HEK293 (cell line): ENCODE data around the gene CSDE1.

Experiments used
- CTCF ChIA-PET: fragments of 350-600 bp; formaldehyde crosslinking; extraction: SDS; loops from one replicate; lab custom pipeline; 2021; ENCODE audit warnings: antibody characterized with exemption; lab: Yijun Ruan, JAX
- POLR2A ChIA-PET: fragments of 300-600 bp; formaldehyde crosslinking; extraction: SDS; loops from one replicate; lab custom pipeline; 2020; ENCODE audit warnings: antibody characterized with exemption, inconsistent platforms; lab: Yijun Ruan, JAX
- H3K27ac ChIP-seq: fragments of 200-500 bp; sonication (Bioruptor generic); 2 replicates; pipeline ENCODE4 v1.5.1; 2014; ENCODE audit warnings: low read depth, low read length, control low read depth, inconsistent platforms; ENCODE audit errors: extremely low read depth
- H3K36me3 ChIP-seq, 2 experiments: fragments of 200-500 bp in 1 of 2; sonication (Bioruptor generic) in 1 of 2; 1 replicate in 1 of 2; 2 replicates in 1 of 2; pipeline ENCODE4 v1.5.1; 2014 to 2017; ENCODE audit warnings: inconsistent platforms in 2 of 2, low read length in 2 of 2; ENCODE audit not compliant: control insufficient read depth in 2 of 2, insufficient read depth in 1 of 2
- H3K4me1 ChIP-seq: fragments of 200-500 bp; sonication (Bioruptor generic); 2 replicates; pipeline ENCODE4 v1.5.1; 2014; ENCODE audit warnings: mild to moderate bottlenecking, low read length, inconsistent platforms; ENCODE audit not compliant: control insufficient read depth, insufficient read depth
- H3K4me3 ChIP-seq: 2 replicates; pipeline ENCODE4 v1.5.1; 2011; ENCODE audit warnings: low read depth, mild to moderate bottlenecking, control low read depth, low read length, moderate library complexity
- H3K9me3 ChIP-seq: fragments of 200-500 bp; sonication (Bioruptor generic); 2 replicates; pipeline ENCODE4 v1.5.1; 2014; ENCODE audit warnings: low read depth, low read length, inconsistent platforms; ENCODE audit not compliant: control insufficient read depth, insufficient read depth
- ELK4 ChIP-seq: IDR thresholded peaks from 2 replicates; pipeline ENCODE4 v1.6.1; 2011; ENCODE audit warnings: mild to moderate bottlenecking, low read depth, low read length, borderline replicate concordance
- GLI2 ChIP-seq: fragments of 450-650 bp; formaldehyde crosslinking; IDR thresholded peaks from 2 replicates; pipeline ENCODE4; 2017; ENCODE audit warnings: missing biosample characterization, missing genetic modification characterization, low read depth, borderline replicate concordance
- GLIS1 ChIP-seq: fragments of 450-650 bp; formaldehyde crosslinking; IDR thresholded peaks from 2 replicates; pipeline ENCODE4 v1.5.1; 2016; ENCODE audit warnings: missing biosample characterization, missing genetic modification characterization
- KLF10 ChIP-seq: fragments of 450-650 bp; IDR thresholded peaks from 2 replicates; pipeline ENCODE4 v1.5.1; 2018; ENCODE audit warnings: missing biosample characterization, mild to moderate bottlenecking, missing genetic modification characterization
- KLF7 ChIP-seq: fragments of 450-650 bp; formaldehyde crosslinking; IDR thresholded peaks from 2 replicates; pipeline ENCODE4 v1.5.1; 2016; ENCODE audit warnings: missing biosample characterization, missing genetic modification characterization, borderline replicate concordance
- REPIN1 ChIP-seq: fragments of 450-650 bp; formaldehyde crosslinking; IDR thresholded peaks from 2 replicates; pipeline ENCODE4 v1.5.1; 2017; ENCODE audit warnings: missing biosample characterization, missing genetic modification characterization, low read depth
- REST ChIP-seq: fragments of 450-650 bp; formaldehyde crosslinking; IDR thresholded peaks from 2 replicates; pipeline ENCODE4 v1.5.1; 2016; ENCODE audit warnings: missing biosample characterization, missing genetic modification characterization
- SP3 ChIP-seq: fragments of 450-650 bp; formaldehyde crosslinking; IDR thresholded peaks from 2 replicates; pipeline ENCODE4 v1.5.1; 2016; ENCODE audit warnings: missing biosample characterization, missing genetic modification characterization
- ZBTB21 ChIP-seq: fragments of 450-650 bp; formaldehyde crosslinking; IDR thresholded peaks from 2 replicates; pipeline ENCODE4 v1.5.1; 2017; ENCODE audit warnings: missing biosample characterization, missing genetic modification characterization
- ZFP3 ChIP-seq: fragments of 450-650 bp; formaldehyde crosslinking; IDR thresholded peaks from 2 replicates; pipeline ENCODE4 v1.5.1; 2016; ENCODE audit warnings: low read depth, missing biosample characterization, missing genetic modification characterization
- ZFP37 ChIP-seq: fragments of 450-650 bp; formaldehyde crosslinking; IDR thresholded peaks from 2 replicates; pipeline ENCODE4 v1.5.1; 2016; ENCODE audit warnings: missing biosample characterization, missing genetic modification characterization
- ZNF157 ChIP-seq: fragments of 450-650 bp; formaldehyde crosslinking; IDR thresholded peaks from 2 replicates; pipeline ENCODE4 v1.5.1; 2016; ENCODE audit warnings: missing biosample characterization, missing genetic modification characterization
- ZNF184 ChIP-seq: fragments of 450-650 bp; IDR thresholded peaks from 2 replicates; pipeline ENCODE4 v1.5.1; 2018; ENCODE audit warnings: missing biosample characterization, mild to moderate bottlenecking, missing genetic modification characterization
- ZNF239 ChIP-seq: fragments of 450-650 bp; formaldehyde crosslinking; IDR thresholded peaks from 2 replicates; pipeline ENCODE4 v1.5.1; 2016; ENCODE audit warnings: missing biosample characterization, missing genetic modification characterization
- ZNF354C ChIP-seq: fragments of 450-650 bp; formaldehyde crosslinking; IDR thresholded peaks from 2 replicates; pipeline ENCODE4 v1.5.1; 2016; ENCODE audit warnings: missing biosample characterization, missing genetic modification characterization, low read depth, borderline replicate concordance
- ZNF48 ChIP-seq: fragments of 450-650 bp; formaldehyde crosslinking; IDR thresholded peaks from 2 replicates; pipeline ENCODE4 v1.5.1; 2016; ENCODE audit warnings: missing biosample characterization, missing genetic modification characterization
- ZNF501 ChIP-seq: fragments of 450-650 bp; formaldehyde crosslinking; IDR thresholded peaks from 2 replicates; pipeline ENCODE4 v1.5.1; 2016; ENCODE audit warnings: missing biosample characterization, missing genetic modification characterization
- ZNF521 ChIP-seq: fragments of 450-650 bp; formaldehyde crosslinking; IDR thresholded peaks from 2 replicates; pipeline ENCODE4 v1.5.1; 2017; ENCODE audit warnings: missing biosample characterization, mild to moderate bottlenecking, missing genetic modification characterization
- ZNF529 ChIP-seq: fragments of 450-650 bp; formaldehyde crosslinking; IDR thresholded peaks from 2 replicates; pipeline ENCODE4 v1.5.1; 2017; ENCODE audit warnings: missing genetic modification characterization, missing biosample characterization; ENCODE audit not compliant: insufficient replicate concordance
- ZNF530 ChIP-seq: fragments of 450-650 bp; formaldehyde crosslinking; IDR thresholded peaks from 2 replicates; pipeline ENCODE4 v1.5.1; 2016; ENCODE audit warnings: low read depth, missing biosample characterization, missing genetic modification characterization
- ZNF560 ChIP-seq: fragments of 450-650 bp; formaldehyde crosslinking; IDR thresholded peaks from 2 replicates; pipeline ENCODE4 v1.5.1; 2017; ENCODE audit warnings: missing biosample characterization, missing genetic modification characterization, borderline replicate concordance
- ZNF561 ChIP-seq: fragments of 450-650 bp; IDR thresholded peaks from 2 replicates; pipeline ENCODE4 v1.5.1; 2018; ENCODE audit warnings: missing biosample characterization, missing genetic modification characterization, borderline replicate concordance
- ZNF776 ChIP-seq: fragments of 450-650 bp; formaldehyde crosslinking; IDR thresholded peaks from 2 replicates; pipeline ENCODE4 v1.5.0; 2017; ENCODE audit warnings: missing biosample characterization, missing genetic modification characterization, borderline replicate concordance
- ZSCAN18 ChIP-seq: fragments of 450-650 bp; formaldehyde crosslinking; IDR thresholded peaks from 2 replicates; pipeline ENCODE4 v1.5.1; 2016; ENCODE audit warnings: missing biosample characterization, missing genetic modification characterization
- ZXDB ChIP-seq: fragments of 450-650 bp; formaldehyde crosslinking; IDR thresholded peaks from 2 replicates; pipeline ENCODE4 v1.5.1; 2016; ENCODE audit warnings: missing biosample characterization, missing genetic modification characterization
- TF ChIP-seq, protein P1 (sequence below): fragments of 450-650 bp; formaldehyde crosslinking; IDR thresholded peaks from 2 replicates; pipeline ENCODE4 v1.5.1; 2016; ENCODE audit warnings: missing biosample characterization, missing genetic modification characterization
- TF ChIP-seq, protein P2 (sequence below): fragments of 450-650 bp; formaldehyde crosslinking; IDR thresholded peaks from 2 replicates; pipeline ENCODE4; 2016; ENCODE audit warnings: missing biosample characterization, missing genetic modification characterization

CSDE1 gene

GRCh38 chr1:114771992-114772391, 14.2 kb upstream of the CSDE1 start (continued):
- no peak for TF ChIP-seq GLIS1 (tag by site-specific recombination)

DNA sequence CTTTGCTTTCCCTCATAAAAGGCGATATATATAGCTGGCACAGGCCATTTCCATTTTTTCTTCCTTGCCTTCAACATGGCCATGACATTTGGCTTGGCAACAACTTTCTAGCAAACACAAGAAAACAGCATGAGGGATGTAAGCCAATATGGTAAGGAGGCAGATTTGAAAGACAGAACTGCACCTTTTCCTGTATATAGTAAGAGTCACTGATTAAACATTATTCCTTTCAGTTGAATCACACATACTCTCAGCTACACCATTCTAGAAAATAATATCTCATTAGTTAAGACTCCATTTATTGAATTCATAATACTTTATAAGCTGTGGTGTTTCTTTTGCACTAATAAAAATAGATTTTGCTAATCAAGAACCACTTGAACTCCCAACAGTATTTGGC, 13.2 kb upstream of the CSDE1 start:
- ChIA-PET POLR2A (interaction anchor here (2.0 kb wide), 1 partner anchor 10 kb away, joined by 5 read pairs; the partner anchor contains the start of gene SIKE1), CTCF (no interaction called here)
- Histone ChIP-seq H3K36me3 (peaks cover 23 to 68% of the 10 kb centered on the region in 2 experiments), H3K9me3 (no peaks in the 10 kb centered on the region), H3K4me1 (no peaks in the 10 kb centered on the region), H3K4me3 (no peak overlapping the region), H3K27ac (no peak overlapping the region)
- TF ChIP-seq, protein P1, sequence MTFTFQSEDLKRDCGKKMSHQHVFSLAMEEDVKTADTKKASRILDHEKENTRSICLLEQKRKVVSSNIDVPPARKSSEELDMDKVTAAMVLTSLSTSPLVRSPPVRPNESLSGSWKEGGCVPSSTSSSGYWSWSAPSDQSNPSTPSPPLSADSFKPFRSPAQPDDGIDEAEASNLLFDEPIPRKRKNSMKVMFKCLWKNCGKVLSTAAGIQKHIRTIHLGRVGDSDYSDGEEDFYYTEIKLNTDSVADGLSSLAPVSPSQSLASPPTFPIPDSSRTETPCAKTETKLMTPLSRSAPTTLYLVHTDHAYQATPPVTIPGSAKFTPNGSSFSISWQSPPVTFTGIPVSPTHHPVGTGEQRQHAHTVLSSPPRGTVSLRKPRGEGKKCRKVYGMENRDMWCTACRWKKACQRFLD, result no peak
- no peak for TF ChIP-seq ZNF530
- no peak for TF ChIP-seq KLF10 (tag by site-specific recombination)
- no peak for TF ChIP-seq ZFP37 (tag by site-specific recombination)
- TF ChIP-seq ZXDB (tag by site-specific recombination), result no peak
- TF ChIP-seq ZNF239 (tag by site-specific recombination), result no peak
- TF ChIP-seq SP3 (tag by site-specific recombination), result no peak
- TF ChIP-seq ZNF521, result no peak
- no peak for TF ChIP-seq ZNF561
- no peak for TF ChIP-seq GLI2 (tag by site-specific recombination)
- no peak for TF ChIP-seq ELK4
- TF ChIP-seq ZNF501 (tag by site-specific recombination), result no peak
- no peak for TF ChIP-seq ZSCAN18 (tag by site-specific recombination)
- no peak for TF ChIP-seq ZFP3
- TF ChIP-seq ZNF184, result no peak
- TF ChIP-seq REST (tag by site-specific recombination), result no peak
- no peak for TF ChIP-seq ZBTB21 (tag by site-specific recombination)
- TF ChIP-seq ZNF560, result no peak

DNA sequence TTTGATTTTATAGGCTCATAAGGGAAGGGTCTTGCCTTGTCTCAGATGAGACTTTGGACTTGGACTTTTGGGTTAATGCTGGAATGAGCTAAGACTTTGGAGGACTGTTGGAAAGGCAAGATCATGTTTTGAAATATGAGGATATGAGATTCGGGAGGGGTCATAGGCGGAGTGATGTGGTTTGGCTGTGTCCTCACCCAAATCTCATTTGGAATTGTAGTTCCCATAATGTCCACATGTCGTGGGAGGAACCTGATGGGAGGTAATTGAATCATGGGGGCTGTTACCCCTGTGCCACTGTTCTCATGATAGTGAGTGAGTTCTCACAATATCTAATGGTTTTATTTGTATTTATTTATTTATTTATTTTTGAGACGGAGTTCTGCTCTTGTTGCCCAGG, 6.9 kb upstream of the CSDE1 start:
- peaks cover 4 to 12% of the 10 kb centered on the region in 2 experiments; a peak in 2 of 3 replicates for H3K36me3 ChIP-seq
- H3K4me1 ChIP-seq, result no peaks in the 10 kb centered on the region
- H3K27ac ChIP-seq, result no peak overlapping the region
- POLR2A ChIA-PET, result no interaction called here
- CTCF ChIA-PET, result interaction anchor here (0.8 kb wide), 1 partner anchor 20 kb away, joined by 3 read pairs; no protein-coding TSS in a partner anchor
- H3K9me3 ChIP-seq, result no peaks in the 10 kb centered on the region
- no peak overlapping the region for H3K4me3 ChIP-seq
- TF ChIP-seq ZNF354C (no peak), ZNF48 (tag by site-specific recombination) (no peak), ZNF157 (tag by site-specific recombination) (no peak), ZNF529 (no peak), KLF7 (tag by site-specific recombination) (no peak), ZNF776 (tag by site-specific recombination) (no peak), REPIN1 (tag by site-specific recombination) (no peak)
- TF ChIP-seq, protein P2, sequence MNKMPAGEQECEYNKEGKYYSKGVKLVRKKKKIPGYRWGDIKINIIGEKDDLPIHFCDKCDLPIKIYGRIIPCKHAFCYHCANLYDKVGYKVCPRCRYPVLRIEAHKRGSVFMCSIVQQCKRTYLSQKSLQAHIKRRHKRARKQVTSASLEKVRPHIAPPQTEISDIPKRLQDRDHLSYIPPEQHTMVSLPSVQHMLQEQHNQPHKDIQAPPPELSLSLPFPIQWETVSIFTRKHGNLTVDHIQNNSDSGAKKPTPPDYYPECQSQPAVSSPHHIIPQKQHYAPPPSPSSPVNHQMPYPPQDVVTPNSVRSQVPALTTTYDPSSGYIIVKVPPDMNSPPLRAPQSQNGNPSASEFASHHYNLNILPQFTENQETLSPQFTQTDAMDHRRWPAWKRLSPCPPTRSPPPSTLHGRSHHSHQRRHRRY (tag by site-specific recombination), result no peak
